SK-N-SH treated with all-trans-retinoic acid at 6 μM for 48 hours (cell line): ENCODE measurements around the gene ATP1B3.

Experiments
- ATAC-seq: fragments of 200-7000 bp; cut with Tn5 transposase; 3 replicates; pipeline ENCODE4 v1.9.1; 2020; ENCODE audit warnings: mild to moderate bottlenecking, moderate library complexity
- ARNTL ChIP-seq: fragments of 450-650 bp; formaldehyde crosslinking; IDR thresholded peaks from 2 replicates; pipeline ENCODE4 v1.5.0; 2020; ENCODE audit warnings: low read depth, mild to moderate bottlenecking, moderate library complexity, borderline replicate concordance
- ESRRG ChIP-seq: fragments of 250-450 bp; sonication (Bioruptor Pico); IDR thresholded peaks from 2 replicates; pipeline ENCODE4 v1.6.1; 2021; ENCODE audit warnings: mild to moderate bottlenecking
- GLIS3 ChIP-seq: fragments of 250-450 bp; sonication (Bioruptor Pico); IDR thresholded peaks from 2 replicates; pipeline ENCODE4 v1.5.0; 2020; ENCODE audit warnings: mild to moderate bottlenecking, moderate library complexity
- ISL1 ChIP-seq: fragments of 250-450 bp; sonication (Bioruptor Pico); IDR thresholded peaks from 2 replicates; pipeline ENCODE4 v2.1.2; 2022; ENCODE audit warnings: mild to moderate bottlenecking, moderate library complexity
- PATZ1 ChIP-seq: fragments of 250-450 bp; sonication (Bioruptor Pico); IDR thresholded peaks from 2 replicates; pipeline ENCODE4 v1.8.0; 2020; ENCODE audit warnings: mild to moderate bottlenecking, moderate library complexity, borderline replicate concordance
- POU6F1 ChIP-seq: fragments of 250-450 bp; sonication (Bioruptor Pico); IDR thresholded peaks from 2 replicates; pipeline ENCODE4 v1.8.0; 2021; ENCODE audit warnings: low read depth, mild to moderate bottlenecking, moderate library complexity, borderline replicate concordance
- PPARA ChIP-seq: fragments of 250-450 bp; sonication (Bioruptor Pico); IDR thresholded peaks from 2 replicates; pipeline ENCODE4 v1.5.0; 2020; ENCODE audit warnings: mild to moderate bottlenecking, borderline replicate concordance
- RARB ChIP-seq: fragments of 250-450 bp; sonication (Bioruptor Pico); IDR thresholded peaks from 2 replicates; pipeline ENCODE4 v1.8.0; 2021; ENCODE audit warnings: mild to moderate bottlenecking, moderate library complexity
- SNAI2 ChIP-seq: fragments of 250-450 bp; sonication (Bioruptor Pico); IDR thresholded peaks from 2 replicates; pipeline ENCODE4 v1.5.0; 2020; ENCODE audit warnings: mild to moderate bottlenecking, moderate library complexity
- TCF4 ChIP-seq: fragments of 250-450 bp; sonication (Bioruptor Pico); IDR thresholded peaks from 2 replicates; pipeline ENCODE4 v1.8.0; 2021; ENCODE audit warnings: mild to moderate bottlenecking, moderate library complexity, borderline replicate concordance
- TOX ChIP-seq: fragments of 250-450 bp; sonication (Bioruptor Pico); IDR thresholded peaks from 2 replicates; pipeline ENCODE4 v1.8.0; 2021; ENCODE audit warnings: mild to moderate bottlenecking, moderate library complexity, borderline replicate concordance
- TSHZ2 ChIP-seq: fragments of 250-450 bp; sonication (Bioruptor Pico); IDR thresholded peaks from 2 replicates; pipeline ENCODE4 v1.5.0; 2020; ENCODE audit warnings: mild to moderate bottlenecking, moderate library complexity
- ZFP3 ChIP-seq: fragments of 250-450 bp; sonication (Bioruptor Pico); IDR thresholded peaks from 2 replicates; pipeline ENCODE4 v1.5.0; 2020; ENCODE audit warnings: mild to moderate bottlenecking, moderate library complexity
- ZFP30 ChIP-seq: fragments of 450-650 bp; formaldehyde crosslinking; IDR thresholded peaks from 2 replicates; pipeline ENCODE4 v1.5.0; 2022; ENCODE audit warnings: mild to moderate bottlenecking, moderate library complexity
- ZNF565 ChIP-seq: fragments of 450-650 bp; formaldehyde crosslinking; conservative IDR thresholded peaks from 2 replicates; pipeline ENCODE4 v1.5.0; 2020; ENCODE audit warnings: low read depth, mild to moderate bottlenecking, moderate library complexity
- ZNF70 ChIP-seq: fragments of 450-650 bp; formaldehyde crosslinking; IDR thresholded peaks from 2 replicates; pipeline ENCODE4 v1.5.0; 2020; ENCODE audit warnings: mild to moderate bottlenecking, moderate library complexity
- ZNF8 ChIP-seq: fragments of 450-650 bp; formaldehyde crosslinking; IDR thresholded peaks from 2 replicates; pipeline ENCODE4 v1.5.0; 2020; ENCODE audit warnings: mild to moderate bottlenecking, moderate library complexity
- TF ChIP-seq, protein P1 (sequence below): fragments of 250-450 bp; sonication (Bioruptor Pico); IDR thresholded peaks from 2 replicates; pipeline ENCODE4 v1.5.1; 2020; ENCODE audit warnings: low read depth, mild to moderate bottlenecking, moderate library complexity
- TF ChIP-seq, protein P2 (sequence below): fragments of 250-450 bp; sonication (Bioruptor Pico); IDR thresholded peaks from 2 replicates; pipeline ENCODE4 v1.5.1; 2021; ENCODE audit warnings: mild to moderate bottlenecking, moderate library complexity

The ATP1B3 gene

GRCh38 chr3:141876381-141876890 is at the start of gene ATP1B3:
ATP1B3 (plus strand) TSS chr3:141876643; CDS start chr3:141876802, 159 bp downstream.
- peak; percentile 79 for ATAC-seq
- TF ChIP-seq ZFP30 (CRISPR knock-in tag), result no peak
- TF ChIP-seq TOX, result no peak
- TF ChIP-seq ZNF8 (CRISPR knock-in tag), result no peak
- no peak for TF ChIP-seq TCF4
- TF ChIP-seq TSHZ2 (CRISPR knock-in tag), result no peak
- no peak for TF ChIP-seq ESRRG (CRISPR knock-in tag)
- no peak for TF ChIP-seq RARB (CRISPR knock-in tag)
- no peak for TF ChIP-seq POU6F1
- no peak for TF ChIP-seq ARNTL (CRISPR knock-in tag)

DNA sequence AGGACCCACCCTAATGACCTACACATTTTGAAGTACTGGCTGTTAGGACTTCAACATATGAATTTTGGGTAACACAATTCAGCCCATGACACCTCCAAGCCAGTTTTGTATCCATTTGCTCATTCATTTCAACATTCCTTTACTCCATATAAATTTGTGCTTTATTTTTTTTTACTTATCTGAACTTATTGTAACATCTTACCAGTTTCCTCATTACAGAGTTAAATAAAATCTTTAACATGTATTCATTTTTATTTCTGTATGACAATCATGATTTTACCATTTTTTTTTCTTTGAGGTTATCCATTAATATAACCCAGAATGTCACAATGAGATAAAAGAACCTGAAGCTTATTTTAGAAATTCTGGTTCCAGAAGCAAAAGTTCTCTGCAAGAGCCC is 48.0 kb upstream of the ATP1B3 start:
- TF ChIP-seq POU6F1, result no peak
- no peak for TF ChIP-seq TOX
- TF ChIP-seq RARB (CRISPR knock-in tag), result no peak
- no peak for TF ChIP-seq ZFP3 (CRISPR knock-in tag)
- TF ChIP-seq, protein P1, sequence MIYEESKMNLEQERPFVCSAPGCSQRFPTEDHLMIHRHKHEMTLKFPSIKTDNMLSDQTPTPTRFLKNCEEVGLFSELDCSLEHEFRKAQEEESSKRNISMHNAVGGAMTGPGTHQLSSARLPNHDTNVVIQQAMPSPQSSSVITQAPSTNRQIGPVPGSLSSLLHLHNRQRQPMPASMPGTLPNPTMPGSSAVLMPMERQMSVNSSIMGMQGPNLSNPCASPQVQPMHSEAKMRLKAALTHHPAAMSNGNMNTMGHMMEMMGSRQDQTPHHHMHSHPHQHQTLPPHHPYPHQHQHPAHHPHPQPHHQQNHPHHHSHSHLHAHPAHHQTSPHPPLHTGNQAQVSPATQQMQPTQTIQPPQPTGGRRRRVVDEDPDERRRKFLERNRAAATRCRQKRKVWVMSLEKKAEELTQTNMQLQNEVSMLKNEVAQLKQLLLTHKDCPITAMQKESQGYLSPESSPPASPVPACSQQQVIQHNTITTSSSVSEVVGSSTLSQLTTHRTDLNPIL (CRISPR knock-in tag), result no peak
- no peak for TF ChIP-seq PATZ1
- no peak for TF ChIP-seq ESRRG (CRISPR knock-in tag)
- TF ChIP-seq, protein P2, sequence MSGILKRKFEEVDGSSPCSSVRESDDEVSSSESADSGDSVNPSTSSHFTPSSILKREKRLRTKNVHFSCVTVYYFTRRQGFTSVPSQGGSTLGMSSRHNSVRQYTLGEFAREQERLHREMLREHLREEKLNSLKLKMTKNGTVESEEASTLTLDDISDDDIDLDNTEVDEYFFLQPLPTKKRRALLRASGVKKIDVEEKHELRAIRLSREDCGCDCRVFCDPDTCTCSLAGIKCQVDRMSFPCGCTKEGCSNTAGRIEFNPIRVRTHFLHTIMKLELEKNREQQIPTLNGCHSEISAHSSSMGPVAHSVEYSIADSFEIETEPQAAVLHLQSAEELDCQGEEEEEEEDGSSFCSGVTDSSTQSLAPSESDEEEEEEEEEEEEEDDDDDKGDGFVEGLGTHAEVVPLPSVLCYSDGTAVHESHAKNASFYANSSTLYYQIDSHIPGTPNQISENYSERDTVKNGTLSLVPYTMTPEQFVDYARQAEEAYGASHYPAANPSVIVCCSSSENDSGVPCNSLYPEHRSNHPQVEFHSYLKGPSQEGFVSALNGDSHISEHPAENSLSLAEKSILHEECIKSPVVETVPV (CRISPR knock-in tag), result no peak
- TF ChIP-seq PPARA (CRISPR knock-in tag), result no peak
- TF ChIP-seq ZNF565, result no peak
- ATAC-seq, result no peak

GRCh38 chr3:141828890-141829289 is 47.6 kb upstream of the ATP1B3 start:
- peak; percentile 47; the same call in 2 of the 3 replicates for ATAC-seq
- no peak for TF ChIP-seq ZNF70 (CRISPR knock-in tag)
- no peak for TF ChIP-seq PATZ1
- TF ChIP-seq TCF4, result no peak
- no peak for TF ChIP-seq POU6F1
- TF ChIP-seq ISL1 (CRISPR knock-in tag), result no peak
- TF ChIP-seq SNAI2 (CRISPR knock-in tag), result no peak
- no peak for TF ChIP-seq RARB (CRISPR knock-in tag)
- no peak for TF ChIP-seq ZFP30 (CRISPR knock-in tag)
- TF ChIP-seq, protein P1 (CRISPR knock-in tag), result no peak
- TF ChIP-seq GLIS3 (CRISPR knock-in tag), result no peak
- no peak for TF ChIP-seq ZFP3 (CRISPR knock-in tag)
- TF ChIP-seq, protein P2 (CRISPR knock-in tag), result no peak
- TF ChIP-seq ZNF8 (CRISPR knock-in tag), result no peak
